Retinal pigment epithelial cell (primary cell): ENCODE data around the gene ATP2B2.

Experiments used
- DNase-seq: peaks from one replicate; pipeline ENCODE4 v3.0.0-alpha.2; 2010; ENCODE audit warnings: low read depth
- H3K4me3 ChIP-seq: 2 replicates; pipeline ENCODE4 v1.5.1; 2011; ENCODE audit warnings: mild to moderate bottlenecking, low read length, control low read depth, moderate library complexity
- TF ChIP-seq, protein P1 (sequence below): conservative IDR thresholded peaks from 2 replicates; pipeline ENCODE4 v1.5.1; 2011; ENCODE audit warnings: low read depth, low read length, control low read depth, inconsistent platforms

The ATP2B2 gene

DNA sequence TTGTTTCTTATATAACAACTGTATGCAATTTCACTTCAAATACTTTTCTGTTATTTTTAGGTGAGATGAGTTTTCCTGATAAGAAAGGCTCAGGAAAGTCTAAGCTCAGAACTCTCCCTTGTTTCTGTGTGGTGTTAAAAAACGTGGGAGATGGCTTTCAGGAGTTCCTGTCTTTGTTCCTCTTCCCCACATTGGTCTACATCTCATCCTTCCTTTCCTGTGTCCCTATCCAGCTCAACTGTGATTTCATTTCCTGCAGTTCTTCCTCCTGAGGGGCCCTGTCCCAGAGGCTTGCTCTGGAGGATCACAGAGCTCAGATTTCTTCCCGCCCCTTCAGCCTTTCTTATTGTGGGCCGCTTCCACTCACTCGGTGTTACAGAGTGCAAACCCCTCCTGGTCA is 195.7 kb downstream of the ATP2B2 start:
- TF ChIP-seq, protein P1, sequence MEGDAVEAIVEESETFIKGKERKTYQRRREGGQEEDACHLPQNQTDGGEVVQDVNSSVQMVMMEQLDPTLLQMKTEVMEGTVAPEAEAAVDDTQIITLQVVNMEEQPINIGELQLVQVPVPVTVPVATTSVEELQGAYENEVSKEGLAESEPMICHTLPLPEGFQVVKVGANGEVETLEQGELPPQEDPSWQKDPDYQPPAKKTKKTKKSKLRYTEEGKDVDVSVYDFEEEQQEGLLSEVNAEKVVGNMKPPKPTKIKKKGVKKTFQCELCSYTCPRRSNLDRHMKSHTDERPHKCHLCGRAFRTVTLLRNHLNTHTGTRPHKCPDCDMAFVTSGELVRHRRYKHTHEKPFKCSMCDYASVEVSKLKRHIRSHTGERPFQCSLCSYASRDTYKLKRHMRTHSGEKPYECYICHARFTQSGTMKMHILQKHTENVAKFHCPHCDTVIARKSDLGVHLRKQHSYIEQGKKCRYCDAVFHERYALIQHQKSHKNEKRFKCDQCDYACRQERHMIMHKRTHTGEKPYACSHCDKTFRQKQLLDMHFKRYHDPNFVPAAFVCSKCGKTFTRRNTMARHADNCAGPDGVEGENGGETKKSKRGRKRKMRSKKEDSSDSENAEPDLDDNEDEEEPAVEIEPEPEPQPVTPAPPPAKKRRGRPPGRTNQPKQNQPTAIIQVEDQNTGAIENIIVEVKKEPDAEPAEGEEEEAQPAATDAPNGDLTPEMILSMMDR = no peak
- DNase-seq = no peak
- H3K4me3 ChIP-seq = no peak overlapping the region

DNA sequence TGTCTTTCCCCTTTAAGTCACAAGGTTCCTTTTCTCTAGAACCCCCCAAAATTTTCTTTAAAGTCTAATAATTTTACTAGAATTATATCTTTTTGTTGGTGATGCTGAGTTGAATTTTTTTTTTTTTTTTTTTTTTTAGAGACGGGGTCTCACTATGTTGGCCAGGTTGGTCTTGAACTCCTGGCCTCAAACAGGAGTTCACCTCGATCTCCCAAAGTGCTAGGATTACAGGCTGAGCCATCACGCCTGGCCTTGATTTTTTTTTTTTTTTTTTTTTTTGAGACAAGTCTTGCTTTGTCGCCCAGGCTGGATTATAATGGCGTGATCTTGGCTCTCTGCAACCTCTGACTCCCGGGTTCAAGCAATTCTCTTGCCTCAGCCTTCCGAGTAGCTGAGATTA is 196.7 kb downstream of the ATP2B2 start:
- DNase-seq = no peak

DNA sequence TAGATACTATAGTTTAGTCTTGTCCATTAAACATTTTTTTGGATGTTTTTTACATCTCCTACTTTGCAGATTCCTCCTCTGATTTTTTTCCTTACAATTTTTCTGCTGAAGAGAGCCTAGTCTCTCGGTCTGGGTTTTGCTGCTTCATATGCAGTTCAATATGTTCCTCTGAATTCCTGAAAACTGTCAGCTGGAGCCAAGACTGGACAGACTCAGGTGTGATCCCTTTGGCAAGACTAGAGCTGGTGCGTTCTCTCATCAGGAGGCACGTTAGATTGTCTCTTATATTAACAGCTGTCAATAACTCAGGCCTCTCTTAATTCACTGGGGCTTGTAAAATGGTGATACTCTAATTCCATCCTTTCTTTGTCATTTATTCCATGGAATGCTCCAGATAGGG is 199.2 kb downstream of the ATP2B2 start:
- DNase-seq = no peak
- TF ChIP-seq, protein P1 = no peak
- no peak overlapping the region for H3K4me3 ChIP-seq

More for the DNA sequence above, 196.7 kb downstream of the ATP2B2 start:
- no peak overlapping the region for H3K4me3 ChIP-seq
- TF ChIP-seq, protein P1 = no peak

DNA sequence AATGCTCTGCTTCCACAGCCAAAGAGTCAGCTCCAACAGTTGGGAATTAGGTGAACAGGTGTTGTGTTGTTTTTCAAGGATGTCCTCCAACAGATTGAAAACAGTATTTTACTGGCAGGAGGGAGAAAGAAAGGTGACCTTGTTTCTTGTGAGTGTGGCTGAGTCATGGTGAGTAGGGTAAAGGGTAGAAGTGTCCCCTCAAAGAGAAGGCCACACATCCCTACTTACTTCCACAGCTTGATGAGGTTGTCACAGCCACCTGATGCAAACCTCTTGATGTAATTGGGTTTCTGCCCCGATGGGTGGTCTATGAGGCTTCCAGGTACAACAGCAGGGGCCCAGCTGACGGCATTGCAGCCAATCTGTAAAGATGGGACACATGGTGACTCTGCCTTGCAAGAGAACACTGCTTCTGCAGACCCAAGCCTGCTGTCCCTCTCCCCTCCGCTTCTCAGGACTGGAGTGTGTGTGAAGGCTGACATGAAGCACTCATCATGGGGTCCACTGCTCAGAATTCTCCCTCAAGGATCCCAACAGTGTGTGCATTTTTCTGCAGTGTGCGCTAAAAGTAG is 200.0 kb downstream of the ATP2B2 start:
- DNase-seq = no peak
- TF ChIP-seq, protein P1 = no peak
- H3K4me3 ChIP-seq = no peak overlapping the region

DNA sequence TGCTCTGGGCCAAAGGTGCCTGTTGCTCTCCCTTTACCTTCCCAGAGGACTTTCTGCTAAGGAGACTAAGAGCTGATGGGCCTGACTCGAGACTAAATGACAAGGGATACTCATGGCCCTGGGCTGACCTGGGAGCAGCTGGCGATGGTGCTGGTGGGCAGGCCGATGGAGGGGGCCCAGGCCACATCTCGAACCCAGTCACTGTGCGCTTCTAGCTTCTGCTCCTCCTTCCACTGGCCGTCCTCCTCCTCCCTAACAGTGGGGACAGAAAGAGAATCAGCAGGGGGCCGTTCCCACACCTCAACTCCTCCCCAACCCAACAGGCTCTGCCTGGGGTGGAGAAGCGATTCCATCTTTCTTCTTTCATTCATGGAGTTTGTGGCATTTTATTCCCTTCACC is 200.5 kb downstream of the ATP2B2 start:
- H3K4me3 ChIP-seq = no peak overlapping the region
- TF ChIP-seq, protein P1 = no peak
- no peak for DNase-seq

DNA sequence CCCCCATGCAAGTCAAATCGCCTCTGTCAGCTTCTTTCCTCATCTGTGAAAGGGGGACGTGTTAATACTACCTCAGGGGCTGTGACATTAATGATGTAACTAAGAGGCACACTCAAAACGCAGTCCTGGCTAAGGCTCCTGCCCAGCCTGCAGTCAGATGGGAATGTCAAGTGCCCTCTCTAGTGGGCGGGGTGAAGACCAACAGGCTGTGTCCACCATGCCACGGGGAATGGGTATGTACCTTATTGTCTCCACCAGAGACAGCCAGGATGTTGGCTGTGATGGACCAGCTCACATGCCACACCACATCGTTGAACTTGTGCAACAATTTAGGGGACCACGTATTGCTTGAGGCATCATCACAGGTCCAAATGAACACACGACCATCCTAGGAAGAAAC is 201.6 kb downstream of the ATP2B2 start:
- TF ChIP-seq, protein P1 = no peak
- no peak overlapping the region for H3K4me3 ChIP-seq
- no peak for DNase-seq

DNA sequence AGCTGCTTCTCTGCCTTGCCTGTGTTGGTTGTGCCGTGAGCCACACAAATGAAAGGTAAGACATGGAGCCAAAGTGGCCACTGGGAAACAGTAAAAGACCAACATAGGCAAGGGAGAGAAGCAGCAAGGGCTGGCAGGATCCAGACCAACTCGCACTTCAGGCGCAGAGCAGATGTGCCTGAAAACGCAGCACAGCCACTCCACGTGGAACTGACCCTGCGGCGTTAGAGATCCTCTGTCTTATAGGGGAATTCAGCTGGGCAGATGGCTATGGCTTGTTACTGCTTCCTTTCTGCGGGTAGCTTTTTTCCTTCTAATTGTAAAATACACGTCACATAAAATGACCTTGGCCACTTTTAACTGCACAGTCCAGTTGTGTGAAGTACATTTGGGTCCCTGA is 202.3 kb downstream of the ATP2B2 start:
- TF ChIP-seq, protein P1 = no peak
- H3K4me3 ChIP-seq = no peak overlapping the region
- no peak for DNase-seq
